DOHH2 (cell line): ENCODE measurements around the gene SKAP2.
A peak's percentile ranks its signal among the peaks of the same experiment; 100 is the strongest.

ENCODE experiments used
- H3F3A ChIP-seq: fragments of 200-600 bp; sonication (generic), shearing (Covaris generic); 2 replicates; pipeline ENCODE4 v1.6.0; 2016; ENCODE audit warnings: antibody characterized with exemption, mild to moderate bottlenecking; ENCODE audit not compliant: control insufficient read depth, insufficient read depth
- H3K27ac ChIP-seq: fragments of 200-600 bp; sonication (generic); 2 replicates; pipeline ENCODE4 v1.5.1; 2014; ENCODE audit warnings: low read depth, mild to moderate bottlenecking, low read length, moderate library complexity
- H3K27me3 ChIP-seq: fragments of 200-600 bp; sonication (generic); 2 replicates; pipeline ENCODE4 v1.6.1; 2014; ENCODE audit warnings: mild to moderate bottlenecking, low read length, mixed read lengths; ENCODE audit not compliant: control insufficient read depth
- H3K36me3 ChIP-seq: fragments of 200-600 bp; sonication (generic); 2 replicates; pipeline ENCODE4 v1.6.1; 2014; ENCODE audit warnings: mild to moderate bottlenecking, low read length, moderate library complexity, mixed read lengths; ENCODE audit not compliant: control insufficient read depth
- H3K4me1 ChIP-seq: fragments of 200-600 bp; sonication (generic); 2 replicates; pipeline ENCODE4 v1.6.1; 2014; ENCODE audit warnings: mild to moderate bottlenecking, low read length, mixed read lengths; ENCODE audit not compliant: control insufficient read depth
- H3K4me2 ChIP-seq: fragments of 200-600 bp; sonication (generic); 2 replicates; pipeline ENCODE4 v1.6.0; 2014; ENCODE audit warnings: mild to moderate bottlenecking, low read length, moderate library complexity
- H3K4me3 ChIP-seq: fragments of 200-600 bp; sonication (generic); 2 replicates; pipeline ENCODE4 v1.5.1; 2014; ENCODE audit warnings: mild to moderate bottlenecking, low read length, mixed read lengths
- H3K79me2 ChIP-seq: fragments of 200-600 bp; sonication (generic); 2 replicates; pipeline ENCODE4 v1.6.1; 2014; ENCODE audit warnings: mild to moderate bottlenecking, low read length, mixed read lengths; ENCODE audit not compliant: control insufficient read depth
- H3K9me2 ChIP-seq: fragments of 200-600 bp; sonication (generic); replicated peaks from 2 replicates; pipeline ENCODE4 v1.6.1; 2014; ENCODE audit warnings: mild to moderate bottlenecking, low read length, mixed read lengths; ENCODE audit not compliant: control insufficient read depth
- H3K9me3 ChIP-seq: fragments of 200-600 bp; sonication (generic); 2 replicates; pipeline ENCODE4 v1.6.1; 2014; ENCODE audit warnings: antibody characterized with exemption, low read length, mixed read lengths; ENCODE audit not compliant: control insufficient read depth, insufficient read depth
- H4K20me1 ChIP-seq: fragments of 200-600 bp; sonication (generic); 2 replicates; pipeline ENCODE4 v1.6.0; 2014; ENCODE audit warnings: low read depth, mild to moderate bottlenecking, antibody characterized with exemption, low read length, moderate library complexity; ENCODE audit not compliant: control insufficient read depth, insufficient read depth
- CTCF ChIP-seq: fragments of 200-600 bp; sonication (generic); IDR thresholded peaks from one replicate; pipeline ENCODE4 v1.5.1; 2014; ENCODE audit warnings: antibody characterized with exemption, mild to moderate bottlenecking, low read depth, low read length; ENCODE audit not compliant: poor library complexity, severe bottlenecking
- EZH2phosphoT487 ChIP-seq: fragments of 200-600 bp; sonication (generic); IDR thresholded peaks from 2 replicates; pipeline ENCODE4 v1.6.1; 2017; ENCODE audit warnings: borderline replicate concordance, mild to moderate bottlenecking, antibody characterized with exemption, low read length, moderate library complexity, mixed read lengths

Gene SKAP2

GRCh38 chr7:26860361-26860760 lies 4.0 kb downstream of the SKAP2 start:
- no peak for TF ChIP-seq EZH2phosphoT487
- TF ChIP-seq CTCF, result peak; percentile 47
- peak overlapping the region; percentile 34; the same call in 1 of the 2 replicates for H3K4me2 ChIP-seq
- H3K4me1 ChIP-seq, result peaks cover 73% of the 10 kb centered on the region
- H3K9me3 ChIP-seq, result no peaks in the 10 kb centered on the region
- H3K79me2 ChIP-seq, result peaks cover 73% of the 10 kb centered on the region
- no peak overlapping the region for H3K4me3 ChIP-seq
- no peaks in the 10 kb centered on the region for H4K20me1 ChIP-seq
- no peaks in the 10 kb centered on the region for H3K27me3 ChIP-seq
- peaks cover 4% of the 10 kb centered on the region; the same call in 1 of the 2 replicates for H3K36me3 ChIP-seq
- H3F3A ChIP-seq, result peaks cover 15% of the 10 kb centered on the region
- no peaks in the 10 kb centered on the region for H3K9me2 ChIP-seq
- H3K27ac ChIP-seq, result no peak overlapping the region

DNA sequence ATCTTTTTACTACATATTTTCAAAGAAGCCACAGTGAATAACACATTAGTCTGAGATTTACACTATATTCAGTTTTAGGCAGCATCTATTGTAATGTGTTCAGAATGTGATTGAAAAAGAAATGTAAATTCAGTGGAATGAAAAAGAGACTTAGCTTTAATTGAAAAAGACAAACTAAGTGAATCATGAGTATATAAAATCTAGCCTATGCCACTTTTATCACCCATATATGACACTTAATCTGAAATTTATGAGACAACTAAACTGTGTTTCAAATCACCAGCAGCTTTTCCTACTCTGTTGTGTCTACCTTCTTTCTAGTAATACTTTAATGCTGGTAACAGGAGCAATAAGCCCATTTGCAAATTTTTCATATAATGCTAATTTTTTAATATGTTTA lies 4.7 kb downstream of the SKAP2 start:
- Histone ChIP-seq H3K79me2 (peaks cover 73% of the 10 kb centered on the region), H3K27me3 (no peaks in the 10 kb centered on the region), H3K9me3 (no peaks in the 10 kb centered on the region), H3K27ac (no peak overlapping the region), H3K4me2 (no peak overlapping the region), H3K36me3 (peaks cover 4% of the 10 kb centered on the region; the same call in 1 of the 2 replicates), H3K9me2 (no peaks in the 10 kb centered on the region), H4K20me1 (no peaks in the 10 kb centered on the region), H3K4me3 (no peak overlapping the region), H3K4me1 (peaks cover 68% of the 10 kb centered on the region), H3F3A (peaks cover 15% of the 10 kb centered on the region)
- TF ChIP-seq EZH2phosphoT487 (no peak), CTCF (no peak)

DNA sequence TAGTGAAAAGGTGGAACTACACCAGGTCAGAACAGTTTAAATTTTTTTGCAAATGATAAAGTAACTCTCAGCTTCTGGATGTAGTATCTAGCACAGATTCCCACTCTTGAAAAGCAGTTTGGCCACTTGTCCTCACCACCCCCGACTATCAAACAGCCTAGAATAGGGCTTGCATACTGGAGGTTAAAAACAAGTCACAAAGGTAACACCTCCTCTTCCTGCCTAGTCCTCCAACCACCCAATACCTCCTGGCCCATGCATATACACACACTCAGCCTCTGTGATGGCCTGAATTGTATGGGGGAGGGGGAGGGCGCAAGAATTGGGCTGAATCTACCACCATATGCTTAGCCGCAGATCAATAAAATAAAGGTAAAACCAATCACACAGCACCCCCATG lies 5.7 kb downstream of the SKAP2 start:
- no peaks in the 10 kb centered on the region for H4K20me1 ChIP-seq
- peaks cover 15% of the 10 kb centered on the region for H3F3A ChIP-seq
- H3K27ac ChIP-seq, result no peak overlapping the region
- H3K4me1 ChIP-seq, result peaks cover 68% of the 10 kb centered on the region
- H3K9me3 ChIP-seq, result no peaks in the 10 kb centered on the region
- peaks cover 69% of the 10 kb centered on the region for H3K79me2 ChIP-seq
- no peak overlapping the region for H3K4me3 ChIP-seq
- H3K9me2 ChIP-seq, result no peaks in the 10 kb centered on the region
- TF ChIP-seq EZH2phosphoT487 (no peak), CTCF (no peak)
- no peaks in the 10 kb centered on the region; the same call in 1 of the 2 replicates for H3K36me3 ChIP-seq
- peak overlapping the region; percentile 60 for H3K4me2 ChIP-seq
- H3K27me3 ChIP-seq, result no peaks in the 10 kb centered on the region
